Chondrocyte (in vitro differentiated cells): ENCODE data around the gene ASIC2. TPM values are rescaled to one million over a fixed set of nuclear protein-coding genes. Genes with fewer than 3 reads are reported as not detected.

Experiments used
- DNase-seq: peaks from one replicate; pipeline ENCODE4 v3.0.0; 2021; ENCODE audit warnings: mixed read lengths, low spot score
- H3K27ac Mint-ChIP-seq: one replicate; pipeline ENCODE4 v1.8.0; 2021; ENCODE audit warnings: mild to moderate bottlenecking, moderate library complexity, mixed read lengths; ENCODE audit not compliant: unreplicated experiment
- H3K27me3 Mint-ChIP-seq: 2 replicates; pipeline ENCODE4 v1.8.0; 2021; ENCODE audit warnings: low read depth, mixed read lengths
- H3K36me3 Mint-ChIP-seq: 2 replicates; pipeline ENCODE4 v1.8.0; 2021; ENCODE audit warnings: low read depth, mixed read lengths
- H3K4me1 Mint-ChIP-seq: 2 replicates; pipeline ENCODE4 v1.8.0; 2021; ENCODE audit warnings: low read depth, mild to moderate bottlenecking, mixed read lengths
- H3K4me3 Mint-ChIP-seq: one replicate; pipeline ENCODE4 v1.8.0; 2021; ENCODE audit warnings: mild to moderate bottlenecking, moderate library complexity, mixed read lengths; ENCODE audit not compliant: unreplicated experiment
- H3K9me3 Mint-ChIP-seq: 2 replicates; pipeline ENCODE4 v1.8.0; 2021; ENCODE audit warnings: low read depth, mixed read lengths
- total RNA-seq: library from RNA; stranded (reverse); gene quantifications from 3 replicates; pipeline ENCODE4 v1.2.1, GENCODE V29; 2021
- TF ChIP-seq, protein P1 (sequence below): fragments of 200-600 bp; sonication (generic); IDR thresholded peaks from 2 replicates; pipeline ENCODE4 v1.5.0; 2021; ENCODE audit warnings: antibody characterized with exemption, mild to moderate bottlenecking, moderate library complexity

The ASIC2 gene
- total RNA-seq, 1 donor from 2014 or later = not detected

DNA sequence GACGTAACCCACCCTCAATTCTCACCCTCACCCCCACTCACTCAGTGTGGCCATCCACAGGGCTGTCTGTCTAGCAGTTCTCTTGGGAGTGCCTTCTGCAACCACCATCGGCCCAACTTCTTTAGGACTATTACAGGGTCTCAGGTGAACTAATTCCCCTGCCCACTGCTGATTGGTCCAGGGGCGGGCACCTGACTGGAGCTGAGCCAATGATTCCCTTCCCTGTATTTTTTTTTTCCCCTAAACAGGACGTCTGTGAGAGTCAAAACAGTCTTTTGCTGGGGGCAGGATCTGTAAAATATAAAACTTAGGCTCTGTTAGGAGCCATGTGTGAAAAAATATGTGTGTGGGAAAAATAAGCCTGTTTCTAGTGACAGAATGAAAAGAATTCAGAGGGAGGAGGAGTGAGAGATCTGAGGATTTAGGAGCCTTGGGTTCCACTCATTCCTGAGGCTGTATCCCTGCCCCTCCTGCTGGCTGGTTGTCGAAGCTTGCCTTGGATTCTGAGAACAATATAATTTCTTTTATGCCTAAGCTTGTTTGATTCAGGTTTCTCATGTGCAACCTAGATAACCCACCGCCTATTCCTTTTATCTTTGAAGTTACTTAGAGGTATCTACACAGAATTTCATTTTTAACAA is 186.4 kb downstream of the ASIC2 start:
- Mint-ChIP-seq H3K27me3 (peaks cover 3% of the 10 kb centered on the region), H3K4me3 (no peak overlapping the region), H3K27ac (no peak overlapping the region), H3K9me3 (peaks cover 4% of the 10 kb centered on the region), H3K36me3 (no peaks in the 10 kb centered on the region), H3K4me1 (no peaks in the 10 kb centered on the region)
- TF ChIP-seq, protein P1, sequence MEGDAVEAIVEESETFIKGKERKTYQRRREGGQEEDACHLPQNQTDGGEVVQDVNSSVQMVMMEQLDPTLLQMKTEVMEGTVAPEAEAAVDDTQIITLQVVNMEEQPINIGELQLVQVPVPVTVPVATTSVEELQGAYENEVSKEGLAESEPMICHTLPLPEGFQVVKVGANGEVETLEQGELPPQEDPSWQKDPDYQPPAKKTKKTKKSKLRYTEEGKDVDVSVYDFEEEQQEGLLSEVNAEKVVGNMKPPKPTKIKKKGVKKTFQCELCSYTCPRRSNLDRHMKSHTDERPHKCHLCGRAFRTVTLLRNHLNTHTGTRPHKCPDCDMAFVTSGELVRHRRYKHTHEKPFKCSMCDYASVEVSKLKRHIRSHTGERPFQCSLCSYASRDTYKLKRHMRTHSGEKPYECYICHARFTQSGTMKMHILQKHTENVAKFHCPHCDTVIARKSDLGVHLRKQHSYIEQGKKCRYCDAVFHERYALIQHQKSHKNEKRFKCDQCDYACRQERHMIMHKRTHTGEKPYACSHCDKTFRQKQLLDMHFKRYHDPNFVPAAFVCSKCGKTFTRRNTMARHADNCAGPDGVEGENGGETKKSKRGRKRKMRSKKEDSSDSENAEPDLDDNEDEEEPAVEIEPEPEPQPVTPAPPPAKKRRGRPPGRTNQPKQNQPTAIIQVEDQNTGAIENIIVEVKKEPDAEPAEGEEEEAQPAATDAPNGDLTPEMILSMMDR = no peak
- DNase-seq = no peak

DNA sequence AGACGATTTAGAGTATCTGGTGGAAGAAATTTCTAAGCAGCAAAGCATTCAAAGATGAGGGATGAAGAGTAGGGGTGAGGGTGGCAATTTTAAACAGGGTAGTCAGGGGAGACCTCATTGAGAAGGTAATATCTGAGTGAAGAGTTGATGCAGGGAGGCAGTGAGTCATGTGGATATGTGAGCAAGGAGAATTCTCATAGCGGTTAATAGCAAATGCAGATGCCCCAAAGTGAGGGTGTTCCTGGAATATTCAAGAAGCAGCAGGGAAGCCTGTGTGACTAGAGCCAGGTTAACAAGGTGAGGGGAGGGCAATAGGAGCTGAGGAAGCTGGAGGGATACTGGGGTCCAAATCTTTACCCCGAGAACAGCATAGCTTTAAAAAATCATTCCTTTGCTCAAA is 187.2 kb downstream of the ASIC2 start:
- H3K36me3 Mint-ChIP-seq = no peaks in the 10 kb centered on the region
- H3K27me3 Mint-ChIP-seq = no peaks in the 10 kb centered on the region
- no peak overlapping the region for H3K4me3 Mint-ChIP-seq
- DNase-seq = no peak
- no peaks in the 10 kb centered on the region for H3K4me1 Mint-ChIP-seq
- peaks cover 2% of the 10 kb centered on the region for H3K9me3 Mint-ChIP-seq
- H3K27ac Mint-ChIP-seq = no peak overlapping the region
- TF ChIP-seq, protein P1 = no peak

DNA sequence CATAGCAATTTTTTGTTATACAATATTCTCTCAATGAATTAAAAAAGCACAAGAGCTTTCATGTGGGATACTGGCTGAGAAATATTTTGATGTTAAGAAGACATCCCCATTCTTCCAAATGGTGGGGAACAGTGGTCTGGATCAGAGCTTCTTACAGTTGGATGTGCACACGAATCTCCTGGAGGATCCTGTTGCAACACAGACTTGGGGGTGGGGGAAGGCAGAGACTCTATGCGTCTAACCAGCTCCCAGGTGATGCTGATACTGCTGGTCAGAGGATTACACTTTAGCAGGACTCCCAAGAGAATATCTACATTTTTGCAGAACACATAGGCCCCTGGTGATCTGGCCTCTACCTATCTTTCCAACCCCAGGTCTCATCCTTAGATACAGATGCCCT is 193.2 kb downstream of the ASIC2 start:
- peaks cover 11% of the 10 kb centered on the region for H3K27me3 Mint-ChIP-seq
- no peak overlapping the region for H3K4me3 Mint-ChIP-seq
- H3K9me3 Mint-ChIP-seq = no peaks in the 10 kb centered on the region
- DNase-seq = no peak
- no peaks in the 10 kb centered on the region for H3K4me1 Mint-ChIP-seq
- no peak overlapping the region for H3K27ac Mint-ChIP-seq
- no peaks in the 10 kb centered on the region for H3K36me3 Mint-ChIP-seq
- TF ChIP-seq, protein P1 = no peak

DNA sequence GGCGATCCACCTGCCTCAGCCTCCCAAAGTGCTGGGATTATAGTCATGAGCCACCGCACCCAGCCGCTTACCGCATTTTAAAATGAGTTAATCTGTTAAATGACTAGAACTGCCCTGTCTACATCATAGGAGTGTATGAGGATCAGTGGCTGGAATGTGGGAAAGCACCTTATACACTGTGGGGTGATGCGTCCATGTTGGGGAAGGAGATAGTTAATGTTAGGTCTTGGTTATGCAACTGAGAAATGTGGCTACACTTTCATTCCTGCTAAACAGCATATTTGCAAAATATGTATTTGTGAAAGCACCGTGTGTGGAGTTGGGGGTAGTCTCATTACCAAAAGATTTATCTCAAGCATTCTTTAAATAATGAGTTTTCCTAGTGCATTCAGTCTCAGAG is 193.8 kb downstream of the ASIC2 start:
- H3K4me1 Mint-ChIP-seq = no peaks in the 10 kb centered on the region
- no peak overlapping the region for H3K27ac Mint-ChIP-seq
- TF ChIP-seq, protein P1 = no peak
- no peak overlapping the region for H3K4me3 Mint-ChIP-seq
- DNase-seq = no peak
- peaks cover 16% of the 10 kb centered on the region for H3K27me3 Mint-ChIP-seq
- no peaks in the 10 kb centered on the region for H3K36me3 Mint-ChIP-seq
- H3K9me3 Mint-ChIP-seq = no peaks in the 10 kb centered on the region

DNA sequence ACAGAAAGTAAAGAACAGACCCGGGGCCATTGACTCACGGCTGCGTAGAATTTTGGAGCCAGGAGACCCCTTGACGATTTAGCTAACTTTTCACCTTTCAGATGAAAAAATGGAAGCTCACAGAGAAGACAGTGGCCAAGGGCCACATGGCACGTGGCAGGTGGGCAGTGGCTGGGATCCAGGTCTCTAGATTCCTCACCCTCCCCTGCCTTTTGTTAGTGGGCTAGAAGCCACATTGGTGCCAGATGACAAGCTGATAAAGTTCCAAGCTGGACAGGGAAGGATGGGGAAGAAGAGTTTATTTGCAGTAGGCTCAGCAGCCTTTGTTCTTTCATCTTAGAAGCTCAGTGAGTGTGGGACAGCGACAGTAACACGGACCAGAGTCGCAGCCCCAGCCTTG is 195.7 kb downstream of the ASIC2 start:
- Mint-ChIP-seq H3K27ac (no peak overlapping the region), H3K36me3 (no peaks in the 10 kb centered on the region), H3K9me3 (no peaks in the 10 kb centered on the region), H3K27me3 (peaks cover 22% of the 10 kb centered on the region), H3K4me3 (no peak overlapping the region), H3K4me1 (no peaks in the 10 kb centered on the region)
- DNase-seq = no peak
- TF ChIP-seq, protein P1 = no peak
